B cell (primary cell): ENCODE data around the gene PPP1R2B. TPM values are rescaled to one million over a fixed set of nuclear protein-coding genes. Genes with fewer than 3 reads are reported as not detected.

Source experiments
- ATAC-seq: fragments of 200-7000 bp; cut with Tn5 transposase; one replicate; pipeline ENCODE4 v1.10.0; 2021; ENCODE audit warnings: low read depth, mild to moderate bottlenecking, moderate number of reproducible peaks, moderate library complexity
- CTCF ChIA-PET: fragments of 350-600 bp; sonication (Branson Sonifier 250); formaldehyde crosslinking; loops from one replicate; lab custom pipeline; 2021; ENCODE audit warnings: antibody characterized with exemption, inconsistent platforms; lab: Charles Lee
- POLR2A ChIA-PET: fragments of 350-600 bp; sonication (Branson Sonifier 250); formaldehyde crosslinking; loops from one replicate; lab custom pipeline; 2021; ENCODE audit warnings: antibody characterized with exemption; lab: Charles Lee
- DNase-seq: peaks from one replicate; pipeline ENCODE4 v3.0.0; 2013
- H2AFZ ChIP-seq: 2 replicates; pipeline ENCODE4 v1.6.1; 2012; ENCODE audit warnings: mild to moderate bottlenecking, low read depth, low read length; ENCODE audit not compliant: insufficient read depth, poor library complexity, severe bottlenecking
- H3K27ac ChIP-seq, 2 donors: 1 replicate in 1 of 2; 2 replicates in 1 of 2; pipeline ENCODE4 v1.5.1; 2012 to 2013; ENCODE audit warnings: low read length in 2 of 2, mild to moderate bottlenecking in 2 of 2, moderate library complexity in 1 of 2
- H3K27me3 ChIP-seq, 4 experiments: fragments of 200-600 bp in 1 of 4; sonication (generic) in 1 of 4; replicated peaks in 1 of 4; 1 replicate in 2 of 4; 2 replicates in 2 of 4; pipeline versions ENCODE4 v1.6.1 to v1.7.0; 2013 to 2016; ENCODE audit warnings: low read length in 3 of 4, mild to moderate bottlenecking in 2 of 4, mixed read lengths in 1 of 4, moderate library complexity in 1 of 4; ENCODE audit not compliant: insufficient read depth in 4 of 4, control insufficient read depth in 3 of 4; ENCODE audit errors: control extremely low read depth in 1 of 4
- H3K36me3 ChIP-seq, 2 experiments: replicated peaks in 1 of 2; 1 replicate in 1 of 2; 2 replicates in 1 of 2; pipeline versions ENCODE4 v1.6.1 to v1.7.1; 2013; ENCODE audit warnings: low read length in 1 of 2; ENCODE audit not compliant: insufficient read depth in 2 of 2, control insufficient read depth in 1 of 2; ENCODE audit errors: control extremely low read depth in 1 of 2, extremely low read depth in 1 of 2
- H3K4me1 ChIP-seq, 2 donors: fragments of 200-600 bp in 1 of 2; sonication (generic) in 1 of 2; 1 replicate in 1 of 2; 2 replicates in 1 of 2; pipeline versions ENCODE4 v1.5.1 to v1.6.1; 2013 to 2017; ENCODE audit warnings: low read length in 2 of 2; ENCODE audit not compliant: control insufficient read depth in 2 of 2, insufficient read depth in 2 of 2
- H3K4me2 ChIP-seq: replicated peaks from 2 replicates; pipeline ENCODE3; 2012; ENCODE audit warnings: mild to moderate bottlenecking, low read depth, low read length; ENCODE audit not compliant: poor library complexity, severe bottlenecking
- H3K4me3 ChIP-seq, 5 experiments: fragments of 200-600 bp in 1 of 5; sonication (generic) in 1 of 5; 1 replicate in 3 of 5; 2 replicates in 2 of 5; pipeline versions ENCODE4 v1.5.1 to v1.7.0; 2011 to 2016; ENCODE audit warnings: low read length in 4 of 5, mild to moderate bottlenecking in 4 of 5, low read depth in 2 of 5, control low read depth in 1 of 5, moderate library complexity in 1 of 5; ENCODE audit not compliant: insufficient read depth in 1 of 5; ENCODE audit errors: control extremely low read depth in 1 of 5, extremely low read depth in 1 of 5
- H3K79me2 ChIP-seq: fragments of 200-600 bp; sonication (generic); one replicate; pipeline ENCODE4 v1.6.0; 2016; ENCODE audit warnings: low read length; ENCODE audit not compliant: control insufficient read depth, insufficient read depth
- H3K9ac ChIP-seq: fragments of 200-600 bp; sonication (generic); 2 replicates; pipeline ENCODE4 v1.6.1; 2017; ENCODE audit warnings: mild to moderate bottlenecking, low read length, moderate library complexity
- H3K9me3 ChIP-seq, 3 donors: one replicate each; pipeline versions ENCODE4 v1.6.1 to v1.7.1; 2013; ENCODE audit warnings: low read length in 2 of 3; ENCODE audit not compliant: control insufficient read depth in 2 of 3, insufficient read depth in 1 of 3; ENCODE audit errors: control extremely low read depth in 1 of 3
- H4K20me1 ChIP-seq: 2 replicates; pipeline ENCODE4 v1.6.0; 2012; ENCODE audit warnings: mild to moderate bottlenecking, low read length; ENCODE audit not compliant: insufficient read depth, control insufficient read depth, poor library complexity, severe bottlenecking
- H3K27ac Mint-ChIP-seq: one replicate; pipeline ENCODE4 v1.8.0; 2021; ENCODE audit warnings: mixed read lengths
- H3K27me3 Mint-ChIP-seq: one replicate; pipeline ENCODE4 v1.8.0; 2021; ENCODE audit warnings: mixed read lengths
- H3K4me1 Mint-ChIP-seq: one replicate; pipeline ENCODE4 v1.8.0; 2021; ENCODE audit warnings: mixed read lengths
- H3K4me3 Mint-ChIP-seq: one replicate; pipeline ENCODE4 v1.8.0; 2021; ENCODE audit warnings: mixed read lengths
- H3K9me3 Mint-ChIP-seq: one replicate; pipeline ENCODE4 v1.8.0; 2022; ENCODE audit warnings: mixed read lengths; ENCODE audit not compliant: insufficient read depth
- EZH2 ChIP-seq: IDR thresholded peaks from 2 replicates; pipeline ENCODE4 v1.6.1; 2012; ENCODE audit warnings: borderline replicate concordance, low read depth, mild to moderate bottlenecking, moderate library complexity, low read length; ENCODE audit not compliant: insufficient read depth, poor library complexity, severe bottlenecking
- WGBS: methylation state at CpG from one replicate; pipeline ENCODE4 v1.1.5; 2013; ENCODE audit warnings: missing lambda C conversion rate; ENCODE audit not compliant: insufficient coverage; 5-methylcytosine and 5-hydroxymethylcytosine counted together
- intact Hi-C: fragments of 100-400 bp; cut with micrococcal nuclease; formaldehyde crosslinking; loops from one replicate; pipeline ENCODE4 v1.10.0; 2022
- polyA plus RNA-seq: library from polyadenylated mRNA; depleted of rRNA; stranded (reverse); fragments of >200 nt; gene quantifications from 2 replicates; pipeline ENCODE4 v1.2.3, GENCODE V29; 2012
- total RNA-seq, 2 donors: library from RNA; stranded (reverse); fragments of 120-200 nt in 1 of 2; gene quantifications; 1 replicate in 1 of 2; 2 replicates in 1 of 2; pipeline versions ENCODE4 v1.2.3 to v1.2.4, GENCODE V29; 2013 to 2022
- TF ChIP-seq, protein P1 (sequence below): fragments of 200-600 bp; IDR thresholded peaks from one replicate; pipeline ENCODE4 v1.8.0; 2022; ENCODE audit warnings: antibody characterized with exemption, mild to moderate bottlenecking

PPP1R2B gene
- total and polyA plus RNA-seq, 2 donors (not counting 1 experiment from before 2014, with no cell fraction given): 0.15 TPM; not detected in 1

DNA sequence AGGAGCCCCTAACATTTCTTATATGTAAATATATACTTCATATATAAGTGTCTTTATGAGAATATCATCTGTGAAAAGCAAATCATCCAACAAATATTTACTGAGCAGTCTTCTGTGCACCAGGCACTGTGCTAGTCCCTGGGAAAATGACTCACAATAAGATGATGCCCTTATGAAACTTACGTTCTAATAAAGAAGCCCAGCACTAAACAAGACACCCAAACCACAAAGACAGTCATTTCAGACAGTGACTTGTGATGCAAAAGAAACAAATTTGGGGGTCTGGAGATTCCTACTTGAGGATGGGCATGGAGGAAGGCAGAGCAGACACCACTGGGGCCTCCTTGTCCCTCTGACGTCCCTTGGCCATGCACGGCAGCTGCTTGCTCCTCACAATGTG is 30.6 kb upstream of the PPP1R2B start:
- ChIA-PET CTCF (no interaction called here), POLR2A (no interaction called here)
- Histone ChIP-seq H3K9ac (no peak overlapping the region), H3K4me3 (no peak overlapping the region), H3K79me2 (no peaks in the 10 kb centered on the region), H4K20me1 (no peaks in the 10 kb centered on the region), H3K27me3 (no peaks in the 10 kb centered on the region), H3K36me3 (no peaks in the 10 kb centered on the region), H3K27ac (no peak overlapping the region), H3K4me2 (no peak overlapping the region), H3K9me3 (no peaks in the 10 kb centered on the region), H2AFZ (no peak overlapping the region), H3K4me1 (no peaks in the 10 kb centered on the region)
- 92% methylated on average over 2 of the region's 3 CpGs for WGBS
- ATAC-seq (no peak), DNase-seq (no peak)
- H3K4me1 Mint-ChIP-seq: no peaks in the 10 kb centered on the region
- no peak for TF ChIP-seq EZH2
- TF ChIP-seq, protein P1, sequence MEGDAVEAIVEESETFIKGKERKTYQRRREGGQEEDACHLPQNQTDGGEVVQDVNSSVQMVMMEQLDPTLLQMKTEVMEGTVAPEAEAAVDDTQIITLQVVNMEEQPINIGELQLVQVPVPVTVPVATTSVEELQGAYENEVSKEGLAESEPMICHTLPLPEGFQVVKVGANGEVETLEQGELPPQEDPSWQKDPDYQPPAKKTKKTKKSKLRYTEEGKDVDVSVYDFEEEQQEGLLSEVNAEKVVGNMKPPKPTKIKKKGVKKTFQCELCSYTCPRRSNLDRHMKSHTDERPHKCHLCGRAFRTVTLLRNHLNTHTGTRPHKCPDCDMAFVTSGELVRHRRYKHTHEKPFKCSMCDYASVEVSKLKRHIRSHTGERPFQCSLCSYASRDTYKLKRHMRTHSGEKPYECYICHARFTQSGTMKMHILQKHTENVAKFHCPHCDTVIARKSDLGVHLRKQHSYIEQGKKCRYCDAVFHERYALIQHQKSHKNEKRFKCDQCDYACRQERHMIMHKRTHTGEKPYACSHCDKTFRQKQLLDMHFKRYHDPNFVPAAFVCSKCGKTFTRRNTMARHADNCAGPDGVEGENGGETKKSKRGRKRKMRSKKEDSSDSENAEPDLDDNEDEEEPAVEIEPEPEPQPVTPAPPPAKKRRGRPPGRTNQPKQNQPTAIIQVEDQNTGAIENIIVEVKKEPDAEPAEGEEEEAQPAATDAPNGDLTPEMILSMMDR: no peak
- no peaks in the 10 kb centered on the region for H3K9me3 Mint-ChIP-seq
- no peak overlapping the region for H3K27ac Mint-ChIP-seq
- peaks cover 10% of the 10 kb centered on the region for H3K27me3 Mint-ChIP-seq
- no peak overlapping the region for H3K4me3 Mint-ChIP-seq
- intact Hi-C loops: loop anchor here (5.0 kb wide), 1 partner anchor 1202 kb away; no protein-coding TSS in a partner anchor

DNA sequence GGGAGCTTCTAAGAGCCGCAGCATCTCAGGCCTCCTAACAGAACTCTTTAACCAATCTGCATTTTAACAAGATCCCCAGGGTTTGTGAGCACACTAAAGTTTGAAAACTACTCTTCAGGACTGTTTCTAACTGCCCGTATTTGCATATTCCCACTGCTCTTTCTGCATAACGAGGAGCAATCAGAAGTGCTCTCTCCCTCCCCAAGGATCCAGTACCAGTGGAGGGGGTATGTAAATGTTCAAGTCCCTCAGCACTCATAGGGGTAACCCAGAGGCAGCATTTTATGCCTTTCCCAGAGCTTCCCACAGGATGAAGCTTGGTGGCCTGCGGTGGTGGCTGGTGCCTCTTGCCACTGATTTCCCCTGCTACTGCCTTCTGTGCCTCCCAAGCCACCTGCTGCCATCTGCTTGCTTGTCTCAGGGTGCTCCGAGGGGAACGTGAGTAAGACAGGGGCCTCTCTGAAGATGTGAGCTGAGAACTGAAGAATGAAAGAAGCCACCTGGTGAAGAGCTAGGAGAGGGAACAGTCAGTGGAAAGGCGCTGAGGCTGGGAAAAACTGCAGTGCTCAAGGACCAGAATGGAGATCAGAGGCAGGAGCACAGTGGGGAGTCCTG is 30.0 kb upstream of the PPP1R2B start:
- Histone ChIP-seq H3K27ac (no peak overlapping the region), H3K79me2 (no peaks in the 10 kb centered on the region), H3K36me3 (no peaks in the 10 kb centered on the region), H3K27me3 (no peaks in the 10 kb centered on the region), H2AFZ (no peak overlapping the region), H3K9me3 (no peaks in the 10 kb centered on the region), H3K9ac (no peak overlapping the region), H4K20me1 (no peaks in the 10 kb centered on the region), H3K4me3 (no peak overlapping the region), H3K4me1 (no peaks in the 10 kb centered on the region), H3K4me2 (no peak overlapping the region)
- ATAC-seq (no peak), DNase-seq (no peak)
- H3K27ac Mint-ChIP-seq: no peak overlapping the region
- TF ChIP-seq, protein P1: no peak
- no peak for TF ChIP-seq EZH2
- H3K9me3 Mint-ChIP-seq: no peaks in the 10 kb centered on the region
- POLR2A ChIA-PET: no interaction called here
- 90% methylated on average over 6 of the region's 7 CpGs for WGBS
- CTCF ChIA-PET: no interaction called here
- intact Hi-C loops: loop anchor here (5.0 kb wide), 1 partner anchor 1203 kb away; no protein-coding TSS in a partner anchor
- peaks cover 10% of the 10 kb centered on the region for H3K27me3 Mint-ChIP-seq
- no peak overlapping the region for H3K4me3 Mint-ChIP-seq
- H3K4me1 Mint-ChIP-seq: no peaks in the 10 kb centered on the region
